HCT116 (cell line): Measurements from ENCODE around the gene EEIG1. TPM values are rescaled to one million over a fixed set of nuclear protein-coding genes. Genes with fewer than 3 reads are reported as not detected.
A peak's percentile ranks its signal among the peaks of the same experiment; 100 is the strongest.

Experiments used
- ATAC-seq: fragments of 200-7000 bp; cut with Tn5 transposase; 2 replicates; pipeline ENCODE4 v1.9.1; 2020; ENCODE audit warnings: mild to moderate bottlenecking, moderate library complexity
- BruUV-seq: library from RNA; stranded (reverse); fragments of 400-500 nt; replicated peaks from 2 replicates; lab custom pipeline; 2021; lab: Mats Ljungman, UMichigan
- CTCF ChIA-PET: fragments of 300-600 bp; sonication (Branson Sonifier 250); formaldehyde crosslinking; loops from one replicate; lab custom pipeline; 2021; ENCODE audit warnings: antibody characterized with exemption; lab: Charles Lee
- POLR2A ChIA-PET: fragments of 300-600, 350-600 bp; sonication (Branson Sonifier 250); formaldehyde crosslinking; loops from one replicate; lab custom pipeline; 2021; ENCODE audit warnings: antibody characterized with exemption; lab: Charles Lee
- RAD21 ChIA-PET, 2 experiments: fragments of 300-600 bp; sonication (Branson Sonifier 250); formaldehyde crosslinking; loops; one replicate each; lab custom pipeline; 2023; ENCODE audit warnings: low total read pairs in 2 of 2; ENCODE audit not compliant: uncharacterized antibody in 2 of 2, unreplicated experiment in 2 of 2, low non-redundant PET in 1 of 2; lab: Charles Lee
- DNase-seq: peaks from one replicate; pipeline ENCODE4 v3.0.0-alpha.2; 2010; ENCODE audit warnings: low read depth, low spot score
- H2AFZ ChIP-seq: fragments of 200-600 bp; shearing (Covaris generic), sonication (generic); 2 replicates; pipeline ENCODE4 v1.6.1; 2017; ENCODE audit warnings: low read depth, mixed run types, mixed read lengths, antibody characterized with exemption, low read length; ENCODE audit not compliant: poor library complexity, severe bottlenecking
- H3K27ac ChIP-seq: 2 replicates; pipeline ENCODE4 v1.5.1; 2012; ENCODE audit warnings: low read depth, low read length
- H3K27me3 ChIP-seq: fragments of 200-600 bp; sonication (generic); 2 replicates; pipeline ENCODE4 v1.6.1; 2016; ENCODE audit warnings: mixed run types, low read length, mixed read lengths; ENCODE audit not compliant: insufficient read depth
- H3K36me3 ChIP-seq, 2 experiments: fragments of 200-500 bp in 1 of 2; fragments of 200-600 bp in 1 of 2; sonication (Bioruptor generic) in 1 of 2; sonication (generic) in 1 of 2; 2 replicates each; pipeline versions ENCODE4 v1.5.1 to v1.6.1; 2014 to 2016; ENCODE audit warnings: low read length in 2 of 2, inconsistent platforms in 1 of 2, mixed read lengths in 1 of 2, mixed run types in 1 of 2; ENCODE audit not compliant: insufficient read depth in 2 of 2, control insufficient read depth in 1 of 2
- H3K4me1 ChIP-seq, 2 experiments: fragments of 200-600 bp in 1 of 2; sonication (generic) in 1 of 2; 2 replicates each; pipeline versions ENCODE4 v1.5.1 to v1.6.1; 2012 to 2017; ENCODE audit warnings: low read length in 2 of 2, inconsistent platforms in 1 of 2, mild to moderate bottlenecking in 1 of 2, mixed read lengths in 1 of 2, mixed run types in 1 of 2, moderate library complexity in 1 of 2; ENCODE audit not compliant: insufficient read depth in 2 of 2, control insufficient read depth in 1 of 2
- H3K4me2 ChIP-seq: fragments of 200-600 bp; sonication (generic); 2 replicates; pipeline ENCODE4 v1.6.1; 2017; ENCODE audit warnings: mixed run types, low read length, mixed read lengths
- H3K4me3 ChIP-seq, 2 experiments: fragments of 200-600 bp in 1 of 2; sonication (generic) in 1 of 2; replicated peaks in 1 of 2; 2 replicates each; pipeline ENCODE4 v1.5.1; 2011 to 2016; ENCODE audit warnings: low read length in 2 of 2, control low read depth in 1 of 2, low read depth in 1 of 2, mild to moderate bottlenecking in 1 of 2, mixed read lengths in 1 of 2, mixed run types in 1 of 2
- H3K79me2 ChIP-seq: fragments of 200-600 bp; sonication (generic); 2 replicates; pipeline ENCODE4 v1.6.1; 2017; ENCODE audit warnings: mild to moderate bottlenecking, mixed run types, low read length, moderate library complexity, mixed read lengths; ENCODE audit not compliant: insufficient read depth
- H3K9ac ChIP-seq: fragments of 200-600 bp; sonication (generic); 2 replicates; pipeline ENCODE4 v1.6.1; 2016; ENCODE audit warnings: low read length, mixed read lengths
- H3K9me2 ChIP-seq: fragments of 200-600 bp; sonication (generic), shearing (Covaris generic); 2 replicates; pipeline ENCODE4 v1.6.1; 2017; ENCODE audit warnings: mixed run types, mild to moderate bottlenecking, moderate library complexity; ENCODE audit not compliant: insufficient read depth
- H3K9me3 ChIP-seq, 2 experiments: fragments of 200-500 bp in 1 of 2; fragments of 200-600 bp in 1 of 2; sonication (Bioruptor generic) in 1 of 2; sonication (generic) in 1 of 2; 2 replicates each; pipeline ENCODE4 v1.6.1; 2014 to 2017; ENCODE audit warnings: low read length in 2 of 2, mixed read lengths in 2 of 2, inconsistent platforms in 1 of 2, low read depth in 1 of 2, mild to moderate bottlenecking in 1 of 2, mixed run types in 1 of 2, moderate library complexity in 1 of 2; ENCODE audit not compliant: control insufficient read depth in 1 of 2, insufficient read depth in 1 of 2
- H4K20me1 ChIP-seq: fragments of 200-600 bp; sonication (generic), shearing (Covaris generic); 2 replicates; pipeline ENCODE4 v1.6.1; 2017; ENCODE audit warnings: mixed run types, mild to moderate bottlenecking, moderate library complexity; ENCODE audit not compliant: insufficient read depth
- ATF3 ChIP-seq: IDR thresholded peaks from 2 replicates; pipeline ENCODE4 v1.6.1; 2012
- CBX3 ChIP-seq: IDR thresholded peaks from 2 replicates; pipeline ENCODE4 v1.6.1; 2012; ENCODE audit warnings: low read depth
- CEBPB ChIP-seq: IDR thresholded peaks from 2 replicates; pipeline ENCODE4 v1.6.1; 2012; ENCODE audit warnings: low read depth
- CTCF ChIP-seq, 3 experiments: fragments of 200-600 bp in 1 of 3; sonication (generic) in 1 of 3; IDR thresholded peaks in 2 of 3; conservative IDR thresholded peaks in 1 of 3; 2 replicates each; pipeline ENCODE4 v1.5.1; 2012 to 2017; ENCODE audit warnings: low read depth in 2 of 3, low read length in 2 of 3, antibody characterized with exemption in 1 of 3, borderline replicate concordance in 1 of 3, control low read depth in 1 of 3, mild to moderate bottlenecking in 1 of 3, mixed read lengths in 1 of 3, mixed run types in 1 of 3, moderate library complexity in 1 of 3; ENCODE audit not compliant: insufficient read depth in 1 of 3
- EGR1 ChIP-seq: IDR thresholded peaks from 2 replicates; pipeline ENCODE4 v1.6.1; 2012; ENCODE audit warnings: low read depth
- EZH2 ChIP-seq: fragments of 200-600 bp; sonication (generic); IDR thresholded peaks from 2 replicates; pipeline ENCODE4 v1.6.1; 2017; ENCODE audit warnings: antibody characterized with exemption, mixed run types
- EZH2phosphoT487 ChIP-seq: fragments of 200-600 bp; IDR thresholded peaks from 2 replicates; pipeline ENCODE4 v1.6.1; 2018; ENCODE audit warnings: antibody characterized with exemption, borderline replicate concordance
- JUND ChIP-seq: IDR thresholded peaks from 2 replicates; pipeline ENCODE4 v1.6.1; 2012
- POLR2A ChIP-seq: IDR thresholded peaks from 2 replicates; pipeline ENCODE4 v1.7.0; 2011; ENCODE audit warnings: borderline replicate concordance; ENCODE audit not compliant: insufficient read depth, insufficient read length; ENCODE audit errors: extremely low read depth
- POLR2AphosphoS5 ChIP-seq: IDR thresholded peaks from 2 replicates; pipeline ENCODE4 v1.6.1; 2011; ENCODE audit warnings: mild to moderate bottlenecking, low read depth, low read length, moderate library complexity
- RAD21 ChIP-seq: IDR thresholded peaks from 2 replicates; pipeline ENCODE4 v1.6.1; 2012; ENCODE audit warnings: low read depth, mild to moderate bottlenecking
- REST ChIP-seq: IDR thresholded peaks from 2 replicates; pipeline ENCODE4 v1.6.1; 2012; ENCODE audit warnings: low read depth
- SIN3A ChIP-seq: IDR thresholded peaks from 2 replicates; pipeline ENCODE4 v1.6.1; 2012; ENCODE audit warnings: low read depth
- TCF7L2 ChIP-seq: IDR thresholded peaks from 2 replicates; pipeline ENCODE4 v1.7.0; 2011; ENCODE audit warnings: borderline replicate concordance, inconsistent platforms; ENCODE audit not compliant: insufficient read depth, insufficient read length; ENCODE audit errors: extremely low read depth
- YY1 ChIP-seq: IDR thresholded peaks from 2 replicates; pipeline ENCODE4 v1.6.1; 2011; ENCODE audit warnings: low read length, low read depth, moderate library complexity, mild to moderate bottlenecking; ENCODE audit not compliant: insufficient replicate concordance; ENCODE audit errors: extremely low read depth
- ZBTB33 ChIP-seq: IDR thresholded peaks from 2 replicates; pipeline ENCODE4 v1.6.1; 2011; ENCODE audit warnings: mild to moderate bottlenecking, low read length, moderate library complexity; ENCODE audit not compliant: insufficient replicate concordance; ENCODE audit errors: extremely low read depth
- ZFX ChIP-seq: fragments of 450-650 bp; IDR thresholded peaks from 2 replicates; pipeline ENCODE4 v1.6.1; 2017
- ZNF274 ChIP-seq: fragments of 200-500 bp; sonication (Bioruptor generic); IDR thresholded peaks from 2 replicates; pipeline ENCODE4 v1.6.1; 2014; ENCODE audit warnings: mild to moderate bottlenecking, low read depth, low read length, inconsistent platforms
- intact Hi-C: fragments of 100-400 bp; cut with micrococcal nuclease; formaldehyde crosslinking; loops from 2 replicates; pipeline ENCODE4 v1.10.0; 2022
- total RNA-seq: library from RNA; stranded (reverse); gene quantifications from one replicate; pipeline ENCODE4 v1.2.1, GENCODE V29; 2021; ENCODE audit not compliant: unreplicated experiment

EEIG1 gene
- total RNA-seq, 1 experiment from 2014 or later = 44.2 TPM

GRCh38 chr9:127937388-127938297 lies 43.1 kb downstream of the EEIG1 start, which contains the start of gene DPM2:
TSS of gene DPM2 (minus strand) at chr9:127937854. CDS start at chr9:127937820, 34 bp downstream.
- peak within 1 kb of the TSS; percentile 49 for H3K27ac ChIP-seq
- H3K9me3 ChIP-seq = no peaks in the 10 kb centered on the region
- H3K36me3 ChIP-seq = peaks cover 0 to 9% of the 10 kb centered on the region in 2 experiments; a peak in 2 of 4 replicates
- intact Hi-C loops = no loop called here
- no peaks in the 10 kb centered on the region for H4K20me1 ChIP-seq
- ATAC-seq (peak; percentile 92), DNase-seq (peak; percentile 61)
- POLR2A ChIA-PET = no interaction called here
- H3K9ac ChIP-seq = peak within 1 kb of the TSS; percentile 93
- H3K79me2 ChIP-seq = peaks cover 37% of the 10 kb centered on the region
- peaks cover 20 to 46% of the 10 kb centered on the region in 2 experiments for H3K4me1 ChIP-seq
- CTCF ChIA-PET = interaction anchor here (0.9 kb wide), 1 partner anchor 180 kb away, joined by 3 read pairs; no protein-coding TSS in a partner anchor
- peak within 1 kb of the TSS; percentile 91 for H3K4me2 ChIP-seq
- H3K27me3 ChIP-seq = no peaks in the 10 kb centered on the region
- peak within 1 kb of the TSS; percentile 70 to 88 for H3K4me3 ChIP-seq
- TSS peak; percentile 77 for BruUV-seq
- no peaks in the 10 kb centered on the region for H3K9me2 ChIP-seq
- H2AFZ ChIP-seq = no peak within 1 kb of the TSS
- RAD21 ChIA-PET = no interaction called here
- TF ChIP-seq YY1 = peak; percentile 49
- TF ChIP-seq CEBPB = no peak
- no peak for TF ChIP-seq TCF7L2
- no peak for TF ChIP-seq EZH2
- TF ChIP-seq JUND = no peak
- no peak for TF ChIP-seq SIN3A
- no peak for TF ChIP-seq REST
- TF ChIP-seq RAD21 = no peak
- TF ChIP-seq CTCF (IDR thresholded peaks at IDR 0.05 in 2 of 3, conservative IDR thresholded peaks at IDR 0.05 in 1 of 3; ENCODE audit: borderline replicate concordance in 1 of 3, insufficient read depth in 1 of 3, low read depth in 2 of 3, low read length in 2 of 3) = no peak
- TF ChIP-seq EGR1 = no peak
- TF ChIP-seq ZNF274 = no peak
- no peak for TF ChIP-seq ATF3
- peak; percentile 39; the same call in 1 of the 2 replicates for TF ChIP-seq ZFX
- TF ChIP-seq POLR2AphosphoS5 = peak; percentile 82
- TF ChIP-seq CBX3 = no peak
- TF ChIP-seq POLR2A = peak; percentile 35
- no peak for TF ChIP-seq ZBTB33
- TF ChIP-seq EZH2phosphoT487 = no peak
